Measurements from ENCODE around the gene CACNB2.

- TF ChIP-seq CTCF (IDR thresholded peaks at IDR 0.05): no peak
- TF ChIP-seq POLR2A (IDR thresholded peaks at IDR 0.05): no peak
Measured at GRCh38 chr10:18319628-18320027, 179.4 kb downstream of the CACNB2 start.

Measured in adrenal gland (tissue), 5 donors.